ENCODE results near the gene WNT3A.

DNA sequence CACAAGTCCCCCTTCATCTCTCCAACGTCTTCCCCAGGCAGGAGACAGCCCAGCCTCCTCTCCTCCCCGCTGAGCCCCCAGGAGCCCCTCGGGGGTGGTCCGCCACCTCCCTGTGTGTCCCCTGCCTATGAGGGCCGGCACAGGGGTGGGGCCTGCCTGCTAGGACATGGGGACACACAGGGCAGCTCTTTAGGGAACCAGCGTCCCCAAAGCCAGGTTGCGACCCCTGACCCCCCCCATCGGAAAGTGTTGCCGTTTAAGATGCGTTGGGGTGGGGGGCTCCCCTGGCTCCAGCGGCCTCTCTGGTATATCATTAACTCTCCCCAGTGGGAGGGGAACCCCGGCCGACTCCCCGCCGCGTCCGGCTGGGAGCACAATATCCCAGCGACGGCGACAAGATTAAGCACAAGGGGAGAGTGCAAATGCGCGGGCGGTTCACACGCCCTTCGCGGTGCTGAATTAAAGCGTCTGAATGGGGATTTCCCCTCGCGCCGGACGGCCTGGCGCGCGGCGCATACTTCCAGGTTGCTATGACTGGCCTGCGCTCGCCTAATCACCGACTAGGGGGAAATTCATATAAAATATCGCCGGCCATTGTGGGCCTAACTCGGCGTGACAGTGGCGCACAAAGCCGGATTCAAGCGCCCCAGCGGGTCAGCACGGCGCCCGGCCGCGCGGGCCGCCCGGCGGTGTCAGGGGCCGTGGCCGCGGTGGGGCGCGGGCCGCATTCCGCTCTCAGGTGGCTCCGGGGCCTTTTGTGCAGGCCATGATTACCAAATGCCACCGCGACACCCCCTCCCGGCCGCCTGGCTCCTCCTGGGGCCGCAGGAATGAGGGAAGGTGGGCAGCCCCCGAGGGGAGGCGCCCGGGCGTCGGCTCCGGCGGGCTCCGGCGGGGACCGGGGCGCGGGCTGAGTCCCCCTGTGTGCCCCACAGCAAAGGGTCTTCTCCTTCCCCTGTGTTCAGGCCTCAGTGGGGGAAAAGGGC, 30.9 kb downstream of the WNT3A start:
- TF ChIP-seq ZNF114 (CRISPR knock-in tag; IDR thresholded peaks at IDR 0.05) = no peak
- TF ChIP-seq, protein P1, sequence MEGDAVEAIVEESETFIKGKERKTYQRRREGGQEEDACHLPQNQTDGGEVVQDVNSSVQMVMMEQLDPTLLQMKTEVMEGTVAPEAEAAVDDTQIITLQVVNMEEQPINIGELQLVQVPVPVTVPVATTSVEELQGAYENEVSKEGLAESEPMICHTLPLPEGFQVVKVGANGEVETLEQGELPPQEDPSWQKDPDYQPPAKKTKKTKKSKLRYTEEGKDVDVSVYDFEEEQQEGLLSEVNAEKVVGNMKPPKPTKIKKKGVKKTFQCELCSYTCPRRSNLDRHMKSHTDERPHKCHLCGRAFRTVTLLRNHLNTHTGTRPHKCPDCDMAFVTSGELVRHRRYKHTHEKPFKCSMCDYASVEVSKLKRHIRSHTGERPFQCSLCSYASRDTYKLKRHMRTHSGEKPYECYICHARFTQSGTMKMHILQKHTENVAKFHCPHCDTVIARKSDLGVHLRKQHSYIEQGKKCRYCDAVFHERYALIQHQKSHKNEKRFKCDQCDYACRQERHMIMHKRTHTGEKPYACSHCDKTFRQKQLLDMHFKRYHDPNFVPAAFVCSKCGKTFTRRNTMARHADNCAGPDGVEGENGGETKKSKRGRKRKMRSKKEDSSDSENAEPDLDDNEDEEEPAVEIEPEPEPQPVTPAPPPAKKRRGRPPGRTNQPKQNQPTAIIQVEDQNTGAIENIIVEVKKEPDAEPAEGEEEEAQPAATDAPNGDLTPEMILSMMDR (conservative IDR thresholded peaks at IDR 0.05; ENCODE audit: low read depth in 2 of 2) = no peak
- no peak for TF ChIP-seq EZH2phosphoT487 (IDR thresholded peaks at IDR 0.05; ENCODE audit: unreplicated experiment)
- no peak for TF ChIP-seq POLR2AphosphoS5 (IDR thresholded peaks at IDR 0.05; ENCODE audit: low read depth)
- TF ChIP-seq EZH2 (IDR thresholded peaks at IDR 0.05; ENCODE audit: low read depth, unreplicated experiment) = peak; percentile 55
- TF ChIP-seq CREB1 (CRISPR knock-in tag; IDR thresholded peaks at IDR 0.05; ENCODE audit: low read depth) = no peak

All from GM23338 (cell line).